Activated CD4-positive, alpha-beta T cell treated with anti-CD3 and anti-CD28 coated beads, Interleukin-2, amount 50 U/mL, for 24 hours (primary cell): ENCODE data around the gene TRAF1.
A peak's percentile ranks its signal among the peaks of the same experiment; 100 is the strongest.

Source experiments
- DNase-seq, 2 donors: peaks; one replicate each; pipeline ENCODE4 v3.0.0-alpha.2; 2020; ENCODE audit warnings: low read depth in 1 of 2, low spot score in 1 of 2

Gene TRAF1

GRCh38 chr9:120872791-120873502 lies 53.6 kb downstream of the TRAF1 start:
- no peak for DNase-seq

GRCh38 chr9:120870206-120870605 lies 56.4 kb downstream of the TRAF1 start:
- no peak for DNase-seq

GRCh38 chr9:120869726-120870125 lies 56.9 kb downstream of the TRAF1 start:
- DNase-seq = no peak

GRCh38 chr9:120869360-120869687 lies 57.3 kb downstream of the TRAF1 start:
- DNase-seq = no peak

GRCh38 chr9:120868676-120869359 lies 57.8 kb downstream of the TRAF1 start:
- peak; percentile 96 for DNase-seq

GRCh38 chr9:120868339-120868675 lies 58.3 kb downstream of the TRAF1 start:
- DNase-seq = no peak

- DNase-seq = no peak
Measured at GRCh38 chr9:120867676-120868338, 58.8 kb downstream of the TRAF1 start.

GRCh38 chr9:120866651-120867050 lies 59.9 kb downstream of the TRAF1 start:
- DNase-seq = no peak

GRCh38 chr9:120865809-120866208 lies 60.8 kb downstream of the TRAF1 start:
- DNase-seq = no peak

GRCh38 chr9:120865176-120865575 lies 61.4 kb downstream of the TRAF1 start:
- no peak for DNase-seq

- DNase-seq = no peak
Measured at GRCh38 chr9:120864719-120865118, 61.9 kb downstream of the TRAF1 start.

GRCh38 chr9:120863833-120864232 lies 62.8 kb downstream of the TRAF1 start:
- no peak for DNase-seq

- no peak for DNase-seq
Measured at GRCh38 chr9:120862452-120862851, 64.1 kb downstream of the TRAF1 start.

GRCh38 chr9:120861935-120862334 lies 64.7 kb downstream of the TRAF1 start:
- DNase-seq = no peak

GRCh38 chr9:120860083-120860482 lies 66.5 kb downstream of the TRAF1 start:
- no peak for DNase-seq

- DNase-seq = no peak
Measured at GRCh38 chr9:120859361-120859760, 67.2 kb downstream of the TRAF1 start.

- no peak for DNase-seq
Measured at GRCh38 chr9:120857902-120858301, 68.7 kb downstream of the TRAF1 start.

- no peak for DNase-seq
Measured at GRCh38 chr9:120857481-120857880, 69.1 kb downstream of the TRAF1 start.

GRCh38 chr9:120856700-120857099 lies 69.9 kb downstream of the TRAF1 start:
- no peak for DNase-seq

GRCh38 chr9:120855827-120856670 lies 70.5 kb downstream of the TRAF1 start:
- no peak for DNase-seq

GRCh38 chr9:120854596-120855327 lies 71.8 kb downstream of the TRAF1 start:
- DNase-seq = no peak
